CD4-positive, alpha-beta T cell treated with Interferon gamma for 1 hour (primary cell): ENCODE data around the gene UNC13A.

Experiments used
- DNase-seq: peaks from one replicate; pipeline ENCODE4 v3.0.0-alpha.2; 2020

The UNC13A gene

GRCh38 chr19:17703824-17704463 is 15.8 kb upstream of the UNC13A start:
- DNase-seq: peak; percentile 52

DNA sequence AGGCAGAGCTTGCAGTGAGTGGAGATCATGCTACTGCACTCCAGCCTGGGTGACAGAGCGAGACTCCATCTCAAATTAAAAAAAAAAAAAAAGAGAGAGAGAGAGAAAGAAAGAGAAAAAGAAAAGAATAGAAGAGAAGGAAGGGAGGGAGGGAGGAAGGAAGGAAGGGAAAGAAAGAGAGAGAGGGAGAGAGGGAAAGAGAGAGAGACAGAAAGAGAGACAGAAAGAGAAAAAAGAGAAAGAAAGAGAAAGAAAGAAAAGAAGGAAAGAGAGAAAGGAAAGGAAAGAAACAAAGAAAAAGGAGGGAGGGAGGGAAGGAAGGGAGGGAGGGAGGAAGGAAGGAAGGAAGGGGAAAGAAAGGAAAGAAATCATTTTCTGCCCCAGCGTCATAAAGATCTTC is 7.0 kb upstream of the UNC13A start:
- no peak for DNase-seq

GRCh38 chr19:17692566-17692965 is 4.4 kb upstream of the UNC13A start:
- DNase-seq: no peak

- DNase-seq: no peak
Measured at GRCh38 chr19:17688853-17689595, 870 bp upstream of the UNC13A start.

DNA sequence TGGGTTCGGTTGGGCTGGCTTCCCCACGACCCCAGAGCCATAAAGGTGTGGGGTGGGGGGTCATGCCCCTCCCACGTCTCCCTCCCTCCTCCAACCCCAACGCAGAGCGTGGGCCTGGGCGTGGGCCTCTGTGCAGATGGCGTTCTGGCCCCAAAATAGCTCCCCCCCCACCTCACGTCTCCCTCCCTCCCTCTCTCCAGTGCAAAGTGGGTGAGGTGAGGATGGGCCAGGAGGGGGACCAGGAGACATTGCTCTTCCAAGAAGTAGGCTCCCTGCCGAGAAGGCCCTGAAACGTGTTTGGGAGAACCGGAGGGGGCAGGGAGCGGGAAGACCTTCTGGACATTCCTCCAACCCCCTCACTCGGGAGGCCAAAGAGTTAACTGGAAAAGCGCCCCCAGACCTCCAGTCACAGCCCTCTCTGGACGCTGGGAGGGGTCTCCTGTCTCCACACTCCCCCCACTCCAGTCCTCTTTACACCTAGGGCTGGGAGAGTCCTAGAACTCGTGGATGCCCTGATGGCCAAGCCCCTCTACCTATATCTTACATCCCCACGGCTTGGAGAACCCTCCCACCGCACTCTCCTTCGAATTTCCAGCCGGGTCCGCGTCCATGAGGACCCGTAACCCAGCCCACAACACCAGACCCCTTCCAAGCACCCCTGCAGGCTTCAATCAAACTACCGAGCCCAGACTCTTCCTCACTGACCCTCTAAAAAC is 855 bp downstream of the UNC13A start:
- no peak for DNase-seq

DNA sequence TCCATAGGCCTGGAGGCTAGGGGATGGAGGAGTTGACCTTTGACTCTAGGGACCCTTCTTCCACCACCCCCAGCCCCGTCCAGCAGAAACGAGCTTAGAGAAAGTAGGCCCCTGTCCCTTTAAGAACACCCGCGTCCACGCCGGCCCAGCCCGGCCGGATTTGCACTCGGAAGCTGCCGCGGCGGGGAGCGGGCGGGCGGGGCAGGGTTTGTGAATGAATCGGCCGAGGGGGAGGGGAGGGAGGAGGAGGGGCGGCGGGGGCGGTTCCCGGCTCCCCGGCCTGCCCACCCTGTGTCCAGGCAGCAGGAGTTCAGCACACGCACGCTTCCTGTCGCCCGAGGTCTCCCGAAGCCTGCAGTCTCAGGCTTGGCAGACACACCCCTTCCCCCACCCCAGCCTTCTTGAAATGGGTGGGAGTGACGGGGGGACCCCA is 1.5 kb downstream of the UNC13A start:
- DNase-seq: no peak

DNA sequence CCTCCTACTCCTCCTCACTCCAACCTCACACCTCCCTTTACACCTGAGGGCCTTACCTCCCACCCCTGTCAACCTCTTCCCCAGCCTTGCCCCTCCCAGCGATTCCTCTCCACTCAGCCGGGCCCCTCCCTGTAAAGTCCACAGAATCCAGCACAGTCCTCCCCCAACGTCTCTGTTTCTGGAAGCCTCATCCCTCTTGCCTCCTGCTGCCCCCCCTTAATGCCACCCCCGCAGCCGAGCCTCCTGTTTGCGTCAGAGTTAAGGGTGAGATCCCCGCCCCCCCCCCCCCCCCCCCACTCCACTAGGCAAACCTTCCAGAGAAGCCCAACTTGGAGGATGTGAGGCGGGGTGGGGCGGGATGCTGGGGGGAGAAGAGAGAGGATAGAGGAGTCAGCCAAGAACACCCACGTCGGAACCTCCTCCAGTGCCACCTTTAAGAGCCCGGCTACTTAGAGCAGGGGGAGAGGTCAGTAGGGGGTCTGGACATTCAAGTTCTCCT is 2.1 kb downstream of the UNC13A start:
- no peak for DNase-seq

GRCh38 chr19:17685451-17686022 is 2.6 kb downstream of the UNC13A start:
- DNase-seq: no peak

DNA sequence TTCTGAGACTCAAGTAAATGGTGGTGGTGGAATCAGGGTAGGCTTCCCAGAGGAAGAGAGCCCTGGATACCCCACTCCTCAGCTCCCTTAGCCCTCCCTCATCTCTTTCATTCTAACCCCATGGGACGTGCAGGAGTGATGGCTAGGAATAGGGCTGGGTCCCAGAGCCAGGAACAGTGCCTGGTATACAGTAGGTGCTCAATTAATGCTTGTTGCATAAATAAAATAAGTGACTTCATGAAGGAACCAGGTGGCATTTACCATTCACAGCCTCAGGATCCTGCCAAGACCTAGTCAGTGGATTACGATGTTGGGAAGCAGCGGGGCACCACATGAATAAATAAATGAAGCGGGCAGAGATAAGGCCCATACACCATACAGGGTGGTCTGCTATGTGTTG is 3.9 kb downstream of the UNC13A start:
- no peak for DNase-seq

- DNase-seq: no peak
Measured at GRCh38 chr19:17683078-17683477, 5.1 kb downstream of the UNC13A start.

DNA sequence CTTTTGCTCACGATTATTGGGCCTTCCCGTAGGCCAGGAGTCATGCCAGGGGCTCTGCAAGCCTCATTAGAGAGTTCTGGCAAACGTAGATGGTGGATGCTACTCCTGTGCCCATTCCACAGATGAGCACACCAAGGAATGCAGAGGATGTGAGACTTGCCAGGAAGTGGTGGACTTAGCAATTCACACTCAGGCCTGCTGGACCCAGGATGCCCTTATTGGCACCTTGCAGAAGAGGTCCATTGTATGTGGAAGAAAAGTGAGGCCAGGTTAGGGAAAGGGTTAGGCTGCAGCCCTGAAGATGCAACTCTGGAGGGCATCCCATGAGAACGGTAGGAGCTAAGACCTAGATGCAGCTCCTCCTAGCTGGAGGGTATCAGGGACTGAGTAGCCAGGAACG is 5.9 kb downstream of the UNC13A start:
- no peak for DNase-seq

GRCh38 chr19:17681505-17682125 is 6.5 kb downstream of the UNC13A start:
- peak; percentile 7 for DNase-seq

GRCh38 chr19:17680230-17680722 is 7.9 kb downstream of the UNC13A start:
- DNase-seq: peak; percentile 78

DNA sequence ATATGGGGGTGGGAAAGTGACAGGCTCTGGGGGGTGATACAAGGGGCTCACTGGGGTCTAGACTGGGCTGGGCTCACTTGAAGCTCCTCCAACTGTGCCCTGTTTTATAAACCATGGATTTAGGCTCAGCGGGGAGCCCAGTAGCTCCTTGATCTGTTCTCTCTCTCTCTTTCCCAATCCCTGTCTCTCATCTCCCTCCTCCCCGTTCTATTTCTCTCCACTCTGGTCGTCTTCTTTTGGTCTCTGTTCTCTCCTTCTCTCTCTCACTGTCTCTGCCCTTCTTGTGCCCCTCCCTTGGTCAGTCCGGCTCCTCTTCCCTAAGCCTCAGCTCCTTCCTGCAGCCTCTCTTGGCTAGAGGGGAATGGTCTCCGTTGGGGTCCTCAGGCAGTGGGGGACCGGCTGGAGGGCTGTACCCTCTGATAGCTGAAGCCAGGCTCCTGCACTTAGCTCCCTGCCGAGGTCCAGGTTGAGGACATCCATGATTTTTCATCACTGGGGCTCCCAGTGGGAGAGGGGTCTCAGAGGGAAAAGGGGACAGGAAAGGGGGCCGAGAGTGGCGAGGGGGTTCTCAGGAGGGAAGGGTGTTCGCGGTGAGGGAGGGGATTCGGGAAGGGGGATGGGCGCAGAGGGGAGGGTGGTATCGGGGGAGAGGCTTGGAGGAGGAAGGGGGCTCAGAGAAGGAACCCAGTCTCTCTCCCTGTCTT is 8.5 kb downstream of the UNC13A start:
- no peak for DNase-seq

GRCh38 chr19:17678836-17679235 is 9.3 kb downstream of the UNC13A start:
- DNase-seq: no peak

- DNase-seq: no peak
Measured at GRCh38 chr19:17677002-17677401, 11.2 kb downstream of the UNC13A start.

GRCh38 chr19:17676295-17676694 is 11.9 kb downstream of the UNC13A start:
- DNase-seq: no peak

GRCh38 chr19:17673937-17674799 is 14.0 kb downstream of the UNC13A start:
- DNase-seq: no peak

DNA sequence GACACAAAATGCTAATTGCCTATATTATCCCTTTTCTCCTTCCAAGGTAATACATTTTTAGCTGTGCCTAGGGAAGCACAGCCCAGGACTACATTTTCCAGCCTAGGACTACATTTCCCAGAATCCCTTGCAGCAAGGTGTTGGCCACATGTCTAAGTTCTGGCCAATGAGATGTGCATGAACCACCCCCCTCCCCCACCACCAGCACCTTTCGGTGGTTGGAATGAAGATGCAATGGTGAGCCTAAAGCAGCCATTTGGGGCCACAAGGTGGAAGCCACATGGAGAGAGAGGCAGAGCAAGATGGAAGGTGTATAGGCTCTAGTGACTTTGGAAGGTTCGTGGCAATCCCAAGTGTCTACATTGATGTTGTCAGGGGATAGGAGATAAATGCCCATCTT is 16.2 kb downstream of the UNC13A start:
- DNase-seq: no peak

- DNase-seq: no peak
Measured at GRCh38 chr19:17669419-17669818, 18.7 kb downstream of the UNC13A start.

DNA sequence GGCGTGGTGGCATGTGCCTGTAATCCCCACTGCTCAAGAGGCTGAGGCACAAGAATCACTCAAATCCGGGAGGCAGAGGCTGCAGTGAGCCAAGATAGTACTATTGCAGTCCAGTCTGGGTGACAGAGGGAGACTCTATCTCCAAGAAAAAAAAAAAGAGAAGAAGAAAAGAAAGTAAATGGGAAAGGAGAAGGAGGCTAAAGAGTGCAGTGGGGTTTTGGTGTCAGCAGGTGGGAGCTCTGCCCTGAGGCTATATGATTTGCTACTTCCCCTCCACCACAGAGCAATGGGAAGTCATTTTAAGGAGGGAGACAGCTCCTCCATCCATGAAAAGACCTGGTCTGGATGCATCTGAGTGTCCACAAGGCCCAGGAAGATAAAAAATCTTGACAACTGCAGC is 23.1 kb downstream of the UNC13A start:
- DNase-seq: no peak
